ENCODE results near the gene NSG1. TPM values are rescaled to one million over a fixed set of nuclear protein-coding genes. Genes with fewer than 3 reads are reported as not detected.

NSG1 gene
- total and polyA plus RNA-seq, 4 donors, result 145 to 362 (median 248) TPM

- Histone ChIP-seq H3K27me3 (ENCODE audit: control insufficient read depth, insufficient read depth, low read length) (no peaks in the 10 kb centered on the region), H3K4me1 (ENCODE audit: control insufficient read depth, insufficient read depth, low read length) (peaks cover 24% of the 10 kb centered on the region), H3K27ac (ENCODE audit: low read depth, low read length) (no peak overlapping the region), H3K9me3 (ENCODE audit: control insufficient read depth, insufficient read depth, low read length) (no peaks in the 10 kb centered on the region), H3K36me3 (ENCODE audit: control insufficient read depth, insufficient read depth, low read length) (peaks cover 19% of the 10 kb centered on the region), H3K4me3 (ENCODE audit: low read depth, low read length) (no peak overlapping the region)
- DNase-seq (ENCODE audit: low read depth in 4 of 6, low spot score in 6 of 6), result peak in 1 of 6 donors; percentile 44
- 98% methylated on average over 7 of the region's 10 CpGs for WGBS (ENCODE audit: insufficient coverage)
Measured at GRCh38 chr4:4428966-4429875, 42.3 kb downstream of the NSG1 start.

- H3K36me3 ChIP-seq (ENCODE audit: control insufficient read depth, insufficient read depth, low read length), result peaks cover 8% of the 10 kb centered on the region
- H3K27ac ChIP-seq (ENCODE audit: low read depth, low read length), result no peak overlapping the region
- H3K4me3 ChIP-seq (ENCODE audit: low read depth, low read length), result no peak overlapping the region
- no peaks in the 10 kb centered on the region for H3K27me3 ChIP-seq (ENCODE audit: control insufficient read depth, insufficient read depth, low read length)
- peak in 3 of 6 donors; percentile 18 to 79 (median 52) for DNase-seq (ENCODE audit: low read depth in 4 of 6, low spot score in 6 of 6)
- WGBS (ENCODE audit: insufficient coverage), result 46% methylated on average over 5 of the region's 7 CpGs
- peaks cover 20% of the 10 kb centered on the region for H3K4me1 ChIP-seq (ENCODE audit: control insufficient read depth, insufficient read depth, low read length)
- no peaks in the 10 kb centered on the region for H3K9me3 ChIP-seq (ENCODE audit: control insufficient read depth, insufficient read depth, low read length)
Measured at GRCh38 chr4:4430492-4431195, 43.7 kb downstream of the NSG1 start.

- Histone ChIP-seq H3K9me3 (ENCODE audit: control insufficient read depth, insufficient read depth, low read length) (no peaks in the 10 kb centered on the region), H3K27ac (ENCODE audit: low read depth, low read length) (no peak overlapping the region), H3K36me3 (ENCODE audit: control insufficient read depth, insufficient read depth, low read length) (peaks cover 10% of the 10 kb centered on the region), H3K27me3 (ENCODE audit: control insufficient read depth, insufficient read depth, low read length) (no peaks in the 10 kb centered on the region), H3K4me1 (ENCODE audit: control insufficient read depth, insufficient read depth, low read length) (peaks cover 10% of the 10 kb centered on the region), H3K4me3 (ENCODE audit: low read depth, low read length) (no peak overlapping the region)
- 96% methylated on average over 10 of the region's 11 CpGs for whole genome bisulfite sequencing (ENCODE audit: insufficient coverage)
- DNase-seq (ENCODE audit: low read depth in 4 of 6, low spot score in 6 of 6), result no peak
Measured at GRCh38 chr4:4432341-4433125, 45.6 kb downstream of the NSG1 start.

GRCh38 chr4:4433941-4434340 is 47.0 kb downstream of the NSG1 start:
- H3K9me3 ChIP-seq (ENCODE audit: control insufficient read depth, insufficient read depth, low read length), result no peaks in the 10 kb centered on the region
- no peak for DNase-seq (ENCODE audit: low read depth in 4 of 6, low spot score in 6 of 6)
- H3K27ac ChIP-seq (ENCODE audit: low read depth, low read length), result no peak overlapping the region
- no peaks in the 10 kb centered on the region for H3K27me3 ChIP-seq (ENCODE audit: control insufficient read depth, insufficient read depth, low read length)
- H3K4me1 ChIP-seq (ENCODE audit: control insufficient read depth, insufficient read depth, low read length), result peaks cover 4% of the 10 kb centered on the region
- peaks cover 16% of the 10 kb centered on the region for H3K36me3 ChIP-seq (ENCODE audit: control insufficient read depth, insufficient read depth, low read length)
- WGBS (ENCODE audit: insufficient coverage), result 85% methylated on average over 4 of the region's 4 CpGs
- no peak overlapping the region for H3K4me3 ChIP-seq (ENCODE audit: low read depth, low read length)

GRCh38 chr4:4436244-4436823 is 49.4 kb downstream of the NSG1 start:
- 97% methylated on average over 2 of the region's 2 CpGs for WGBS (ENCODE audit: insufficient coverage)

DNA sequence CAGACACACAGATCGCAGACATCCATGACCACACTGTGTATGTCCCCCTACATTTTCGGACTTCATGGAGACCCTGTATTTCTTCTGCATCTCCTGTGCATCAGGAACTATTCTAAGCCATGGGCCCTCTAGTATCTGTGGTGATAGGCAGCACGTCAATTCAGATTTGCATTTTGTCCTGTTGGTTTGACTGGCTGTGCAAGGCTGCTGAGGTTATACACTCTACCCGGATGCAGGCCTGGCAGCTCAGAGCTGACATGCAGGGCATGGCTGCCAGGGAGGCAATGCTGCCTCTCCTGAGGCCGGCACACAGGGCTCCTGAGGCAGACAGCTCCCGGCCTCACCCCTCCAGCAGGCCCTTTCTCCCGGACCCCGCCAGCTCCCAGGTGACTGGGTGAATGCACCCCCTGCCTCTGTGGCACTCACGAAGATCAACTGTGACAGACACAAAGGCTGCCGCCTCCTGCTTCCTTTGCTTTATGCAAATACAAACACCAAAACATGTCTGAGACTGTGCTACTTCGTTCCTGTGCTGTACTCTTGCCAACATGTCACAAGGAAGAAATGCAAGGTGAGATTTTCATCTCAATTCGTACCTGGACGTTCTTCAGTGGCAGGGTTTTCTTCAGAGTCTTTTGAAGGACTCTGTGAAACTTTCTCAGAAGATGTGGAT is 51.0 kb downstream of the NSG1 start:
- Histone ChIP-seq H3K4me3 (ENCODE audit: low read depth, low read length) (no peak overlapping the region), H3K9me3 (ENCODE audit: control insufficient read depth, insufficient read depth, low read length) (no peaks in the 10 kb centered on the region), H3K27me3 (ENCODE audit: control insufficient read depth, insufficient read depth, low read length) (no peaks in the 10 kb centered on the region), H3K4me1 (ENCODE audit: control insufficient read depth, insufficient read depth, low read length) (no peaks in the 10 kb centered on the region), H3K27ac (ENCODE audit: low read depth, low read length) (no peak overlapping the region), H3K36me3 (ENCODE audit: control insufficient read depth, insufficient read depth, low read length) (peaks cover 10% of the 10 kb centered on the region)
- 92% methylated on average over 12 of the region's 13 CpGs for WGBS (ENCODE audit: insufficient coverage)
- no peak for DNase-seq (ENCODE audit: low read depth in 4 of 6, low spot score in 6 of 6)

More at GRCh38 chr4:4436244-4436823, 49.4 kb downstream of the NSG1 start:
- Histone ChIP-seq H3K4me1 (ENCODE audit: control insufficient read depth, insufficient read depth, low read length) (no peaks in the 10 kb centered on the region), H3K4me3 (ENCODE audit: low read depth, low read length) (no peak overlapping the region), H3K36me3 (ENCODE audit: control insufficient read depth, insufficient read depth, low read length) (peaks cover 18% of the 10 kb centered on the region), H3K27ac (ENCODE audit: low read depth, low read length) (no peak overlapping the region), H3K9me3 (ENCODE audit: control insufficient read depth, insufficient read depth, low read length) (no peaks in the 10 kb centered on the region), H3K27me3 (ENCODE audit: control insufficient read depth, insufficient read depth, low read length) (no peaks in the 10 kb centered on the region)
- no peak for DNase-seq (ENCODE audit: low read depth in 4 of 6, low spot score in 6 of 6)

GRCh38 chr4:4438891-4439290 is 52.0 kb downstream of the NSG1 start:
- H3K4me3 ChIP-seq (ENCODE audit: low read depth, low read length), result no peak overlapping the region
- H3K9me3 ChIP-seq (ENCODE audit: control insufficient read depth, insufficient read depth, low read length), result no peaks in the 10 kb centered on the region
- H3K4me1 ChIP-seq (ENCODE audit: control insufficient read depth, insufficient read depth, low read length), result no peaks in the 10 kb centered on the region
- H3K36me3 ChIP-seq (ENCODE audit: control insufficient read depth, insufficient read depth, low read length), result peaks cover 10% of the 10 kb centered on the region
- H3K27ac ChIP-seq (ENCODE audit: low read depth, low read length), result no peak overlapping the region
- DNase-seq (ENCODE audit: low read depth in 4 of 6, low spot score in 6 of 6), result no peak
- no peaks in the 10 kb centered on the region for H3K27me3 ChIP-seq (ENCODE audit: control insufficient read depth, insufficient read depth, low read length)

GRCh38 chr4:4439782-4440181 is 52.9 kb downstream of the NSG1 start:
- Histone ChIP-seq H3K27ac (ENCODE audit: low read depth, low read length) (no peak overlapping the region), H3K9me3 (ENCODE audit: control insufficient read depth, insufficient read depth, low read length) (no peaks in the 10 kb centered on the region), H3K4me1 (ENCODE audit: control insufficient read depth, insufficient read depth, low read length) (no peaks in the 10 kb centered on the region), H3K27me3 (ENCODE audit: control insufficient read depth, insufficient read depth, low read length) (no peaks in the 10 kb centered on the region), H3K4me3 (ENCODE audit: low read depth, low read length) (no peak overlapping the region), H3K36me3 (ENCODE audit: control insufficient read depth, insufficient read depth, low read length) (peaks cover 10% of the 10 kb centered on the region)
- DNase-seq (ENCODE audit: low read depth in 4 of 6, low spot score in 6 of 6), result no peak
- 96% methylated on average over 2 of the region's 4 CpGs for WGBS (ENCODE audit: insufficient coverage)

All from spinal cord (tissue), 10 donors.